HG03066 (cell line): Measurements from ENCODE around the gene LHFPL2.

Experiments
- ATAC-seq: cut with Tn5 transposase; IDR thresholded peaks from one replicate; pipeline ENCODE4 v1.9.1; 2021; ENCODE audit warnings: low read depth; ENCODE audit not compliant: unreplicated experiment

The LHFPL2 gene

DNA sequence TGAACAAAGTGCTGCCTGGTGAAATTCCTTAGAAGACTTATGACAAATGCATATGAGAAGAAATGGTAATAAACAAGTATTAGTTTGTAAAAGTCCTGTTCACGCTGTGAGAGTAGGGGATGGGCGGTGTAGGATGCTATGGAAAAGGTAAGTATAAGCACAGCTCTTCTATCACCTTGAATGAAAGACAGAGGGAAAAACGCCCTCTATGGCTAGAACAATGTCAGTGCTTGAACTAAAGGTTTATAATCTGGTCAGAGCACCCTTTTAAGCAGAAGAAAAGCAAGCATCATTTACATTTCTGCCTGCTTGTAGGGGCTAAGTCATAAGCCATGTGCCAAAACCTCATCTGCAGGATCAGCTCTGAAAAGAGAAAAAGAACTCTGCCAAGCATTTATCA is 115.2 kb downstream of the LHFPL2 start:
- no peak for ATAC-seq

DNA sequence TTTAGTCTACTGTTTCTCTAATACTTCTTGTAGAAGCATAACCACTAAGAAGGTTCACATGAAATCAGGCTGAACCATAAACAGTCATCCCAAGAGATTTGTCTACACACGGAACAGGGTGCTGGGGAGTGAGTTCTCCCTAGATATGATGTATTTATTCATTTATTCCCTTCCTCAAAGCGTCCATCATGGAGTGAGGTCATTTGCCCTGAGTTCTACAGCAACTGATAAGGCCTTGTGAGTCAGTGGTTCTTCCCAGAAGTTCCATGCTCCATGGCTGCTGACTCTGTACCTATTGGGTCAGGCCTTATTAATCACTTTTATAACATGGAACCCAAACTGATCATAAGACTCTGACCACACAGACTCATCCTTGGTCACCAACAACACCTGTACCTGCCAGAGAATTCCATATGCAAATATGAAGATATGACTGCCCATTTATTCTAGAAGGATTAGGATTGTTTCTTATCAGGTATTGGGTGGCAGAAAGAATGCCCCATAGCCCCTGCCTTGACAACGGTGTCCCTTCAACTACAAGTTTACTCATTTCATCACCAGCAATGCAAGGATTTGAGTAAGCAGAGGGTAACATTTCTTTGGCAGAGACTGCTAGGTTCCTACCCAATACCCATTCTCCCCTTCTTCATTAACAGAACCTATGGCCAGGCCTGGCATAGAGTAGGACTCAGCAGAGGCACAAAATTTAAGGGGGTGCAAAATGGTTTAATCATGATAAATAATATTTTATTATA is 118.1 kb downstream of the LHFPL2 start:
- ATAC-seq = no peak

DNA sequence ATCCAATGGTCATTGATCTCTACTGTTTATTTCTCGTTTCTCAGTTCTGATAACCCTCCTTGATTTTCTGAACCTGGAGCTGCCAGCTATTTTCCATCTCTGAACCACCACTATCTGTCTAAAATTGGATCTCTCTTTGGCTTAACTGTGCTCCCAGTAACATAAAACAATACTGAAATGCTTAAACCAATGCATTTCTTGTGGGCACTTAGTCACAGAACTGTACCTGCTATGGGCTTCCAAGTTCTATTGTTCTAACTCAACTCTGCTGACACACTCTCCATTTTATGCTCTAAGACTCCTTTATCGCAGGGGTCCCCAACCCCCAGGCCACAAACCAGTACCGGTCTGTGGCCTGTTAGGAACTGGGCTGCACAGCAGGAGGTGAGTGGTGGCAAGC is 120.6 kb downstream of the LHFPL2 start:
- no peak for ATAC-seq

DNA sequence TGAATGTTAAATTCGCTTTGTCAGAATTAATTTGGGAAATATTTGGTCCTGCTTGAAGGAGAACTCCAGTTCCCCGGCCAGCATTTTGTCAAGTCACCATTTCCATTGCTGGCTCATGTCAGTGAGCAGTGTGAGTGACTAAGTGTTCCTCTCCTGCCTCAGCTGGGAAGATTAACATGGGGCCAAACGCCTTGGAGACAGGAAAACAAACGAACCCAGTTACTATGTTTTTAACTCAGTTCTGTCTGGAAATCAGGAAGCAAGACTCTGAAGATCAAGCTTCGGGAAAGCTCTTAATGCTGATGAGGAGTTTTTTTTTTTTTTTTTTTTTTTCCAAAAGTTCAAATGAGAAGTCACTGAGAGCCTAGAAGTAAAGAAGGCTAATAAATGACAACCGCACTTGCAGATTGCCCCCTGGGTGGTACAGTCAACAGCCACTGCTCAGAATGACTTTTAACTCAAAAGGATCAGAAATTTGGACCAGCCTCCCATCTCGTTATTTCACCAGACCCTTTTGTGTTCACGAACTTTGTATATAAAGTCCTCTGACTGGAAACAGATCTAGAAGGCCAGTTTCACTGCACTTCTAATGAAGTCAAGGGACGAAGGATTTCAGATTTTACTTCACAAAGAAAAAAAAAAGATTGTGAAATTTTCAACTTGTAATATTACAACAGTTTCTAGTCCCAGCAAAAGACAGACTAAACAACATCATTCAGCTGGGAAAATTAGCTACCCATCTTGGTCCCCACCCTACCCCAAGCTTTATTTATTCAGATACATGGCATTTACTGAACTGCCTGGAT is 121.3 kb downstream of the LHFPL2 start:
- no peak for ATAC-seq

DNA sequence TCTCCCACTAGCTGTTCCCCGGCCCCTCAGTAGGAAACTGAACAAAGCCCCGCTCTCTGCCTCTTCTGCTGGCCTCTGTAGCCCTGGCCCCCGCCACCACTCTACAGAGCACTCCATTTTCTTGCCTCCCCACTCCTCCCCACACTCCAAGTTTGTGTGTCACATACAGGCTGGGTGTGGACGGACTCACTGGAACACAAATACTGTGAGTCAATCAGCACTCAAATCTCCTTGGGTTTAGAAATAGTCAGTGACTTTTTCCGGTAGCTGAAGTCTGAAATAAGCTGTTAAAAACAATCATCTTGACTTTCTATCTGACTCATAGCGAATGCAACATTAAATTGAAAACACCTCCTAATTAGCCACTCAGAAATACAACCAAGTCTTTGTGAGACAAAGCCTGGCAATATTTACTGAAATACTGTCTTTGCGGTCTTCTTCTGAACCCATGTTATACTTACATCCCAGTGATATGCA is 122.5 kb downstream of the LHFPL2 start:
- no peak for ATAC-seq

- ATAC-seq = no peak
Observed at GRCh38 chr5:78523314-78524193, 125.0 kb downstream of the LHFPL2 start.

DNA sequence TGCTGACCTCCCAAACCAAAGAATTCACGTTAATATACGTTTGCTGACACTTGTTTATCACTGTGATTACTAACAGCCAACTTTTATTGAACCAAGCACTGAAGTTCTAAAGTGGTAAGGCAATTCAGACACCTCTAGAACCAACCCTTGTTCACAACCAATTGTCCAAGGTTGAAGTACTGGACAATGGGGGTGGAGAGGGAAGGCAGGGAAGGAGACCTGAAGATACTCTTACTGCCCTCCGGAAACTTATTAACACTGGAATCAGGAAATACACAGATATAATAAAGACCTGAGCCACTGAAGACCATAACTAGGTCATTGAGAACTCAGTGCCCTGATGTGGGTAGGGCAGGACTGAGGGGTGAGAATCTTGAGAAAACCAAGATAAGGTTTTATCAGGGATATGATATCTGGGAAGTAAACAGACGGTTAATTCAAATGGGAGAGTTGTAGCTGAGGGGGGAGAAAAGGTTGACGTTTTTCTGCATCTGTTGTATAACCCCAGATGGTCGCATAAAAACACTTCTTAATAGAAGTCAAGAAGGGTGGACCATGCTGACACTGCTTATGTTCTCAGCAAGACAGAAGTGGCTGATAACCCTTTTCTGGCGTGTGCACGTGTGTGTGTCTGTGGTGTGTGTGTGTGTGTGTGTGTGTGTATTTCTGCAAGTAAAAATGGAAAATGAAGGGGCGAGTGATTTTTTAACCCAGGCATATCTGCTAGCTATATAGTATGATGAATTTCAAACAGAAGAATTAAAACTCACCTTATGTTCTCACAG is 125.9 kb downstream of the LHFPL2 start:
- ATAC-seq = no peak

DNA sequence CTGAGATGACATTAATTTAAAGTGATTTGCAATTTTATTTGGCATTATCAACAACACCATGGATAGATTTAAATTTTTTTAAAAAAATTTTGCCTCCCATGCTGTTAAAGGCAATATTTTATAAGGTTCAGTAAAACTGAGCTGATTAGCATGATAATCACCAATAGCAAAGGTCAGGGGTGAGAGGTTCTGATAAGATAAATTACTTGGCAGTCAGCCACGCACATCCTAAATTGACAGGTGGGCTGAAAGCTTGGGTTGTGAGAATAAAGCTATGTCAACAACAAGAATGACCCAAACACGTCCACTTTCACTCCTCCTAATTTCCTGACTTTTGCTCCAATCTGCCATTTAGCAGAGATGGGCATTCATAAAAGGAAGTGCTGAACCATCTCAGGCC is 127.1 kb downstream of the LHFPL2 start:
- ATAC-seq = no peak

DNA sequence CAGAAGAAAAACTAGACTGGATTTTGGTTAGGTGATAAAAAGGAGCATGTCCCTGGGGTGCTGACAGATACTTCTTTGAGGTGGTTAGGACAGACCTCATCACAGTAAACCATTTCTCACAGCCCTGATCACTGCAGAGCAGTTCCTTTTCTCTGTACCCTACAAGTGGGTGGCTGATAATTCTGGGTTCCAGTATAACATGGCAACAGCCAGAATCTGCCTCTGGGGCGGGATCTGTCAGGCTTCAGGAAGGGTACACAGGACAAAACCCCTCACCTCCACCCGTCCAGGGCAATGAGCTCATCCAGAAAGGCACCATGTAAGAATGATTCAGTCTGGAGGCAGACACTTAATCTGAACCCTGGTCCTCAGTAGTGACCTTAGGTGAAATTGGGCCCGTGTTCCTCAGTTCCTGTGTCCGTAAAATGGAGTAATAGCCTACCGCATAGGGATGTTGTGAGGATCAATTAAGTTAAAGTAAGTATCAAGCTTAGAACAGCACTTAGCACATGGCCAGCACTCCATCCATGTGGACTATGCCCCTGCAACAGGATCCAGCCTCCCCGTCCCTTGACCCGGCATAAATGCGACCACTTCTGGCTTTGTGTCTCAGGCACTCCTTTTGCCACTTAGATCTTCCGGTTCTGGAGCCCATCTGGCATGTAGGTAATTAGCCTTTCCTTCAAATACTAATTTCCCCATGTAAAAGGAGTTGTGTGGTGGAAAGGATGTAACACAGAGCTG is 129.2 kb downstream of the LHFPL2 start:
- ATAC-seq = no peak

DNA sequence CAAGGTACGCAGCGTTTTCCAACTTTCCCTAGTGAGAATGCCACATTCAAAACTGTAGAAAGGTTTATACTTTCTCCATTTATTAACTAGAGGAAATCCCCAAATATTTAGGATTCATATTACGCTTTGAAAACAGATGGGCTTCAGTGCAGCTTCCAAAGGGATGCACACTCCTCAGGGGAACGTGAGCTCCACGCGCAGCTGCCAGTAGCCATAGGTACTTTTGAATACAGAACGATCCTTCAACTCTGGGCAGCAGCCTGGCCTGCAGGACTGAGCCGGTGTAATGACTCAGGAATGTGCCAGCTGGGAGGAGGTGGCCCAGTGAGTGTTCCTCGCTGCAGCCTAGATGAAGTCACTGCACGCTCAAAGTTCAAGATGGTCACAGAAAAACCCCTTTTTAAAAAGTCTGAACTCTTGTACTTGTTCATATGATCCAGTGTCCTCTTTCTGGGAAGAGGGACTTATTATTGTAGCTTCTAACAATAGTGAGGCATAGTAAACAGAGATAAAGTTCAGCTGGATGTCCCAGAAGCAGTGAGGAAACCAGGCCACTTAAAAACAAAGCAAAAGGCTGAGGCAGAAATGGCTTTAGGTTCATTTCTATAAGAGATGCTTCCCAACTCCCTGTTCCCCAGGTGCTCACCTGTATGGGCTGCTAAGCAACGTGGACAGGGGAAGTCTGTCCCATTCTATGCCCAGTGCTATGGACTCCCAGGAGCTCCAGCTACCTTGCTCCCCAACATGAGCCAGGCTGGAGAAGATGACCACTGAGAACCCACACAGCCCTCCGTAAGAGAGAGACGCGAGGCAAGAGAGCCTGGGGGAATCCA is 130.0 kb downstream of the LHFPL2 start:
- no peak for ATAC-seq

GRCh38 chr5:78515670-78516069 is 132.9 kb downstream of the LHFPL2 start:
- ATAC-seq = no peak

DNA sequence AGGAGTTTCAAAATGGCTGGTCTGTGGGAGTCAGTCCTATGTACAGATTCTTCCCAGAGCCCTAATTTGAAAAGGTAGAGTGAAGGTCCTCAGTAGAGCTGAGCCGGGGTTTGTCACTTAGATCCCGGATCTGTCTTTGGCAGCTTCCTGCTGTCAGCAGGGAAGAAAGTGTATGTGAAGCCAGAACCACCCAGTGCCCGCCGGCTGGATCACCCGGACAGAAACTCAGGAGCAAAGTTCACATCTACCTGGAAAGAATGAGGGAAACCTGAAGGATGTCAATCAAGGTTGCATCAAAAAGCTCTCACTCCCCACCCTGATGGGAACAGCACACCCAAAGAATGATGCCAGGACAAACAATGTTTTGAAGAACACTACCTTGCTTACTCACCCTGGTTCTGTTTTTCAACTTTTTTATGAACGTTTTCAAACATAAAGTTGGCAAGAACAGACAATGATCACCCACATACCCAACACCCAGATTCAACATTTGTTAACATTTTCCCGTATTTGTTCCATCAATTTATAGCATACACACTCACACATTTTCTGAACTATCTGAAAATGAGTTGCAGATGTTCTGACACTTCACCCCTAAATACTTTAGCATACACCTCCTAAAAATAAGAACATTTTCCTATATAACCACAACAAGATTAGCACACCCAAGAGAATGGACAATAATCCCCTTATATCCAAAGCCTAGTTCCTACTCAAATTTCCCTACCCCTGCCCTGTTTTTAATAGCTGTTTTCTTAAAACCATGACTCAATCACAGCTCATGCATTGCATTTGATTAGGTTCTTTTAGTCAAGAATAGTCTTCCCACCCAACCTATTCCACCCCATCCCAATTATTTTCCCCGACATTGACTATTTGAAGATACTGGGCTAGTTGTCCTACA is 133.9 kb downstream of the LHFPL2 start:
- ATAC-seq = no peak

DNA sequence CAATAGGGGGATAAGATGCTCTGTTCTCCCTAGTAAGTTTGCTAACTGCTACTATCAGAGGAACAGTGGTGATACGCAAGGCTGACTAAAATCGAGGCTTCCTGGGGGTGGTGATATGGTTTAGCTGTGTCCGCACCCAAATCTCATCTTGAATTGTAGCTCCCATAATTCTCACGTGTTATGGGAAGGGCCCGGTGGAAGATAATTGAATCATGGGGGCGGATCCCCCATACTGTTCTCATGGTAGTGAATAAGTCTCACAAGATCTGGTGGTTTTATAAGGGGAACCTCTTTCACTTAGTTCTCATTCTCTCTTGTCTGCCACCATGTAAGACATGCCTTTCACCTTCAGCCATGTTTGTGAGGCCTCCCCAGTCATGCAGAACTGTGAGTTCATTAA is 135.1 kb downstream of the LHFPL2 start:
- ATAC-seq = no peak

GRCh38 chr5:78512435-78512834 is 136.1 kb downstream of the LHFPL2 start:
- ATAC-seq = no peak

DNA sequence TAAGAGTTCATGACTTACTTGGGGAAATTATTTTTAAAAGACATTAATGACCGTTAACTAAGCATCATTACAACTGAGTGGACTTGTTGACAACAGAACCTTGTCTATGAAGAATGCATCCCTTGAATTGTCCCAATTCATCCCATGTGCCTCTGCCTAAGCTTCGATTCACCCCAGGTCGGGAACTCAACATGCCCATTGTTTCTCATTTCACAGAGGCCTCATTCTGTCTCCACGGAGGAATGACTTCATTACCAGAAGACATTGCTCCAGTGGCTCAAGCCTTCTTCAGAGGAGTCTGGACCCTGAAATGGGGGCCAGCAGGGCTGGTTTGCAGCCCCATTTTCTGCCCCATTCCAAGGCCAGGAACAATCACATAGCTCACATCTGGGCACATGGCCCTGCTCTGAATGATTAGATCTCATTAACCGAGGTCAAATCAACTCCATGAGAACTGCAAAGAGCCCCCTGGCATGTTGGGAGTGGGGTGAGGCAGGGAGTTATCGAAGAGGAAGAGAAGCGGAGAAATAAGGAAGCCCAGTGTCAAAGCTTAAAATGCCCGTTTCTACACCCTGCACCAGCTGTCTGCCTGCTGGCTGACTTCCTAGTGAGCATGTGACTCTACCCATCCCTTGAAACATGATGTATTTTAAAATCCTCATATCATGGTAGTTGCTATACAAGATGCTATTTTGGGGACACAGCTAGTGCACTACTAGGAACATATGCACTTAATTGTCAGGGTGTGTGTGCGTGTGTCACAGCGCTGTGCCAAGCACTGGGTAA is 137.3 kb downstream of the LHFPL2 start:
- ATAC-seq = no peak

GRCh38 chr5:78509884-78510769 is 138.4 kb downstream of the LHFPL2 start:
- ATAC-seq = peak; percentile 72
